Activated naive CD8-positive, alpha-beta T cell treated with anti-CD3 and anti-CD28 coated beads for 36 hours (primary cell): Measurements from ENCODE around the gene LDLRAD2. TPM values are rescaled to one million over a fixed set of nuclear protein-coding genes. Genes with fewer than 3 reads are reported as not detected.

Source experiments
- DNase-seq: peaks from one replicate; pipeline ENCODE4 v3.0.0; 2021
- H3K27ac Mint-ChIP-seq: one replicate; pipeline ENCODE4 v1.8.0; 2022; ENCODE audit warnings: mild to moderate bottlenecking, moderate library complexity, mixed read lengths
- H3K27me3 Mint-ChIP-seq: one replicate; pipeline ENCODE4 v1.8.0; 2022; ENCODE audit warnings: mild to moderate bottlenecking, mixed read lengths
- H3K36me3 Mint-ChIP-seq: one replicate; pipeline ENCODE4 v1.8.0; 2021; ENCODE audit warnings: mild to moderate bottlenecking, mixed read lengths
- H3K4me1 Mint-ChIP-seq: one replicate; pipeline ENCODE4 v1.8.0; 2021; ENCODE audit warnings: mixed read lengths
- H3K4me3 Mint-ChIP-seq: one replicate; pipeline ENCODE4 v1.8.0; 2022; ENCODE audit warnings: mild to moderate bottlenecking, moderate library complexity, mixed read lengths
- H3K9me3 Mint-ChIP-seq: one replicate; pipeline ENCODE4 v1.8.0; 2022; ENCODE audit warnings: mixed read lengths
- total RNA-seq, 2 experiments: library from RNA; stranded (reverse); gene quantifications; one replicate each; pipeline ENCODE4 v1.2.3, GENCODE V29; 2021

The LDLRAD2 gene
- total RNA-seq, 2 experiments from 2014 or later: 0.19 to 0.22 TPM

- Mint-ChIP-seq H3K27me3 (no peaks in the 10 kb centered on the region), H3K9me3 (no peaks in the 10 kb centered on the region), H3K36me3 (no peaks in the 10 kb centered on the region), H3K4me1 (peaks cover 2% of the 10 kb centered on the region), H3K4me3 (no peak overlapping the region), H3K27ac (no peak overlapping the region)
- no peak for DNase-seq
Observed at GRCh38 chr1:21854090-21854750, 42.2 kb downstream of the LDLRAD2 start.

- no peak for DNase-seq
- Mint-ChIP-seq H3K36me3 (no peaks in the 10 kb centered on the region), H3K27ac (no peak overlapping the region), H3K4me3 (no peak overlapping the region), H3K9me3 (no peaks in the 10 kb centered on the region), H3K4me1 (peaks cover 2% of the 10 kb centered on the region), H3K27me3 (no peaks in the 10 kb centered on the region)
Observed at GRCh38 chr1:21854751-21855131, 42.7 kb downstream of the LDLRAD2 start.

GRCh38 chr1:21855257-21856096 lies 43.4 kb downstream of the LDLRAD2 start:
- H3K27ac Mint-ChIP-seq: no peak overlapping the region
- no peaks in the 10 kb centered on the region for H3K27me3 Mint-ChIP-seq
- no peak overlapping the region for H3K4me3 Mint-ChIP-seq
- peaks cover 2% of the 10 kb centered on the region for H3K4me1 Mint-ChIP-seq
- no peaks in the 10 kb centered on the region for H3K9me3 Mint-ChIP-seq
- no peak for DNase-seq
- no peaks in the 10 kb centered on the region for H3K36me3 Mint-ChIP-seq

- no peak overlapping the region for H3K4me3 Mint-ChIP-seq
- H3K27ac Mint-ChIP-seq: no peak overlapping the region
- H3K27me3 Mint-ChIP-seq: no peaks in the 10 kb centered on the region
- peaks cover 2% of the 10 kb centered on the region for H3K4me1 Mint-ChIP-seq
- H3K36me3 Mint-ChIP-seq: peaks cover 7% of the 10 kb centered on the region
- DNase-seq: no peak
- no peaks in the 10 kb centered on the region for H3K9me3 Mint-ChIP-seq
Observed at GRCh38 chr1:21857142-21857839, 45.2 kb downstream of the LDLRAD2 start.

GRCh38 chr1:21857840-21858670 lies 46.0 kb downstream of the LDLRAD2 start:
- no peak overlapping the region for H3K4me3 Mint-ChIP-seq
- H3K27ac Mint-ChIP-seq: no peak overlapping the region
- no peaks in the 10 kb centered on the region for H3K27me3 Mint-ChIP-seq
- H3K9me3 Mint-ChIP-seq: no peaks in the 10 kb centered on the region
- peaks cover 2% of the 10 kb centered on the region for H3K4me1 Mint-ChIP-seq
- peaks cover 7% of the 10 kb centered on the region for H3K36me3 Mint-ChIP-seq
- no peak for DNase-seq

- DNase-seq: no peak
- no peaks in the 10 kb centered on the region for H3K27me3 Mint-ChIP-seq
- H3K9me3 Mint-ChIP-seq: no peaks in the 10 kb centered on the region
Observed at GRCh38 chr1:21859669-21860179, 47.7 kb downstream of the LDLRAD2 start.

GRCh38 chr1:21860971-21861370 lies 48.9 kb downstream of the LDLRAD2 start:
- H3K9me3 Mint-ChIP-seq: no peaks in the 10 kb centered on the region
- H3K4me1 Mint-ChIP-seq: peaks cover 1% of the 10 kb centered on the region
- no peak overlapping the region for H3K4me3 Mint-ChIP-seq
- no peaks in the 10 kb centered on the region for H3K27me3 Mint-ChIP-seq
- peaks cover 7% of the 10 kb centered on the region for H3K36me3 Mint-ChIP-seq
- DNase-seq: no peak
- H3K27ac Mint-ChIP-seq: no peak overlapping the region

More at GRCh38 chr1:21859669-21860179, 47.7 kb downstream of the LDLRAD2 start:
- Mint-ChIP-seq H3K4me1 (peaks cover 2% of the 10 kb centered on the region), H3K4me3 (no peak overlapping the region), H3K36me3 (peaks cover 7% of the 10 kb centered on the region), H3K27ac (no peak overlapping the region)

GRCh38 chr1:21861602-21862429 lies 49.8 kb downstream of the LDLRAD2 start:
- Mint-ChIP-seq H3K4me3 (no peak overlapping the region), H3K27me3 (no peaks in the 10 kb centered on the region), H3K36me3 (peaks cover 7% of the 10 kb centered on the region), H3K9me3 (no peaks in the 10 kb centered on the region), H3K27ac (no peak overlapping the region), H3K4me1 (peaks cover 4% of the 10 kb centered on the region)
- no peak for DNase-seq

- Mint-ChIP-seq H3K36me3 (peaks cover 7% of the 10 kb centered on the region), H3K27ac (no peak overlapping the region), H3K4me3 (no peak overlapping the region), H3K9me3 (no peaks in the 10 kb centered on the region), H3K27me3 (no peaks in the 10 kb centered on the region), H3K4me1 (peaks cover 4% of the 10 kb centered on the region)
- DNase-seq: no peak
Observed at GRCh38 chr1:21863981-21864380, 51.9 kb downstream of the LDLRAD2 start.

- no peaks in the 10 kb centered on the region for H3K9me3 Mint-ChIP-seq
- H3K36me3 Mint-ChIP-seq: peaks cover 7% of the 10 kb centered on the region
- no peaks in the 10 kb centered on the region for H3K27me3 Mint-ChIP-seq
Observed at GRCh38 chr1:21864730-21865129, 52.7 kb downstream of the LDLRAD2 start.

GRCh38 chr1:21865609-21865942 lies 53.5 kb downstream of the LDLRAD2 start:
- DNase-seq: no peak
- Mint-ChIP-seq H3K27ac (no peak overlapping the region), H3K36me3 (peaks cover 7% of the 10 kb centered on the region), H3K4me3 (no peak overlapping the region), H3K4me1 (peaks cover 4% of the 10 kb centered on the region), H3K27me3 (no peaks in the 10 kb centered on the region), H3K9me3 (no peaks in the 10 kb centered on the region)

More at GRCh38 chr1:21864730-21865129, 52.7 kb downstream of the LDLRAD2 start:
- no peak overlapping the region for H3K27ac Mint-ChIP-seq
- no peak overlapping the region for H3K4me3 Mint-ChIP-seq
- no peak for DNase-seq
- peaks cover 4% of the 10 kb centered on the region for H3K4me1 Mint-ChIP-seq

- Mint-ChIP-seq H3K27ac (no peak overlapping the region), H3K4me3 (no peak overlapping the region)
- DNase-seq: no peak
Observed at GRCh38 chr1:21865943-21866706, 54.1 kb downstream of the LDLRAD2 start.

GRCh38 chr1:21866707-21867043 lies 54.6 kb downstream of the LDLRAD2 start:
- H3K27ac Mint-ChIP-seq: no peak overlapping the region

More at GRCh38 chr1:21865943-21866706, 54.1 kb downstream of the LDLRAD2 start:
- Mint-ChIP-seq H3K9me3 (no peaks in the 10 kb centered on the region), H3K4me1 (peaks cover 4% of the 10 kb centered on the region), H3K36me3 (peaks cover 7% of the 10 kb centered on the region), H3K27me3 (no peaks in the 10 kb centered on the region)

More at GRCh38 chr1:21866707-21867043, 54.6 kb downstream of the LDLRAD2 start:
- Mint-ChIP-seq H3K36me3 (peaks cover 3% of the 10 kb centered on the region), H3K9me3 (no peaks in the 10 kb centered on the region), H3K4me1 (peaks cover 4% of the 10 kb centered on the region), H3K27me3 (no peaks in the 10 kb centered on the region), H3K4me3 (no peak overlapping the region)
- DNase-seq: no peak
